KMS-11 (cell line): Measurements from ENCODE around the gene ALDH2.

Experiments
- H2AFZ ChIP-seq: fragments of 200-600 bp; sonication (generic); 2 replicates; pipeline ENCODE4 v1.6.1; 2016; ENCODE audit warnings: antibody characterized with exemption, mixed run types, low read depth
- H3K27ac ChIP-seq: fragments of 200-600 bp; sonication (generic); 2 replicates; pipeline ENCODE4 v1.6.1; 2016; ENCODE audit warnings: mild to moderate bottlenecking, mixed run types
- H3K27me3 ChIP-seq: fragments of 200-600 bp; sonication (generic); 2 replicates; pipeline ENCODE4 v1.6.1; 2017; ENCODE audit warnings: mild to moderate bottlenecking, low read depth, mixed run types, moderate library complexity; ENCODE audit not compliant: insufficient read depth
- H3K36me3 ChIP-seq: fragments of 200-600 bp; sonication (generic); 2 replicates; pipeline ENCODE4 v1.6.1; 2017; ENCODE audit warnings: mild to moderate bottlenecking, mixed run types; ENCODE audit not compliant: insufficient read depth
- H3K4me1 ChIP-seq: fragments of 200-600 bp; sonication (generic); 2 replicates; pipeline ENCODE4 v1.6.1; 2016; ENCODE audit warnings: mild to moderate bottlenecking, low read depth, mixed run types; ENCODE audit not compliant: poor library complexity, severe bottlenecking
- H3K4me2 ChIP-seq: fragments of 200-600 bp; sonication (generic); 2 replicates; pipeline ENCODE4 v1.7.0; 2016; ENCODE audit warnings: mild to moderate bottlenecking, mixed run types
- H3K4me3 ChIP-seq: fragments of 200-600 bp; sonication (generic); IDR thresholded peaks from 2 replicates; pipeline ENCODE4 v1.6.1; 2017; ENCODE audit warnings: low read depth, low read length, mixed read lengths; ENCODE audit not compliant: insufficient read depth
- H3K79me2 ChIP-seq: fragments of 200-600 bp; sonication (generic); 2 replicates; pipeline ENCODE4 v1.6.1; 2016; ENCODE audit warnings: low read depth, mixed run types; ENCODE audit not compliant: insufficient read depth
- H3K9ac ChIP-seq: fragments of 200-600 bp; sonication (generic); 2 replicates; pipeline ENCODE4 v1.6.1; 2016; ENCODE audit warnings: mild to moderate bottlenecking, mixed run types
- H4K20me1 ChIP-seq: fragments of 200-600 bp; sonication (generic); 2 replicates; pipeline ENCODE4 v1.6.1; 2016; ENCODE audit warnings: mild to moderate bottlenecking, mixed run types; ENCODE audit not compliant: insufficient read depth
- CTCF ChIP-seq: fragments of 200-600 bp; sonication (generic); conservative IDR thresholded peaks from 2 replicates; pipeline ENCODE4 v1.6.1; 2017; ENCODE audit warnings: low read depth, mild to moderate bottlenecking, antibody characterized with exemption, low read length, moderate library complexity, mixed read lengths

Gene ALDH2

GRCh38 chr12:111803038-111803626, 36.4 kb downstream of the ALDH2 start:
- TF ChIP-seq CTCF: no peak
- H3K9ac ChIP-seq: no peak overlapping the region
- H3K4me2 ChIP-seq: no peak overlapping the region
- no peaks in the 10 kb centered on the region for H3K4me1 ChIP-seq
- H3K79me2 ChIP-seq: no peaks in the 10 kb centered on the region
- H3K27me3 ChIP-seq: no peaks in the 10 kb centered on the region
- no peaks in the 10 kb centered on the region for H3K36me3 ChIP-seq
- H4K20me1 ChIP-seq: no peaks in the 10 kb centered on the region
- H3K27ac ChIP-seq: no peak overlapping the region
- no peak overlapping the region for H3K4me3 ChIP-seq
- no peak overlapping the region for H2AFZ ChIP-seq

- H3K4me2 ChIP-seq: no peak overlapping the region
- TF ChIP-seq CTCF: no peak
- no peak overlapping the region for H2AFZ ChIP-seq
- no peaks in the 10 kb centered on the region for H3K27me3 ChIP-seq
- H3K4me1 ChIP-seq: no peaks in the 10 kb centered on the region
- no peak overlapping the region for H3K9ac ChIP-seq
- no peak overlapping the region for H3K4me3 ChIP-seq
- H4K20me1 ChIP-seq: no peaks in the 10 kb centered on the region
- H3K27ac ChIP-seq: no peak overlapping the region
- no peaks in the 10 kb centered on the region for H3K36me3 ChIP-seq
- H3K79me2 ChIP-seq: no peaks in the 10 kb centered on the region
Observed at GRCh38 chr12:111803851-111804250, 37.1 kb downstream of the ALDH2 start.

GRCh38 chr12:111806304-111806703, 39.6 kb downstream of the ALDH2 start:
- Histone ChIP-seq H2AFZ (no peak overlapping the region), H3K27ac (no peak overlapping the region), H4K20me1 (no peaks in the 10 kb centered on the region), H3K4me2 (no peak overlapping the region), H3K4me1 (no peaks in the 10 kb centered on the region), H3K4me3 (no peak overlapping the region), H3K27me3 (no peaks in the 10 kb centered on the region), H3K36me3 (no peaks in the 10 kb centered on the region), H3K79me2 (no peaks in the 10 kb centered on the region), H3K9ac (no peak overlapping the region)
- TF ChIP-seq CTCF: no peak

GRCh38 chr12:111807232-111807631, 40.5 kb downstream of the ALDH2 start:
- no peak overlapping the region for H3K27ac ChIP-seq
- H3K36me3 ChIP-seq: no peaks in the 10 kb centered on the region
- no peaks in the 10 kb centered on the region for H4K20me1 ChIP-seq
- no peak for TF ChIP-seq CTCF
- H3K4me1 ChIP-seq: no peaks in the 10 kb centered on the region
- H3K79me2 ChIP-seq: no peaks in the 10 kb centered on the region
- no peak overlapping the region for H3K4me3 ChIP-seq
- no peak overlapping the region for H2AFZ ChIP-seq
- no peaks in the 10 kb centered on the region for H3K27me3 ChIP-seq
- H3K9ac ChIP-seq: no peak overlapping the region
- H3K4me2 ChIP-seq: no peak overlapping the region
